ENCODE results near the gene GPX5. TPM values are rescaled to one million over a fixed set of nuclear protein-coding genes. Genes with fewer than 3 reads are reported as not detected.
A peak's percentile ranks its signal among the peaks of the same experiment; 100 is the strongest.

GPX5 gene
- total and polyA plus RNA-seq, 2 experiments from 2014 or later = not detected

DNA sequence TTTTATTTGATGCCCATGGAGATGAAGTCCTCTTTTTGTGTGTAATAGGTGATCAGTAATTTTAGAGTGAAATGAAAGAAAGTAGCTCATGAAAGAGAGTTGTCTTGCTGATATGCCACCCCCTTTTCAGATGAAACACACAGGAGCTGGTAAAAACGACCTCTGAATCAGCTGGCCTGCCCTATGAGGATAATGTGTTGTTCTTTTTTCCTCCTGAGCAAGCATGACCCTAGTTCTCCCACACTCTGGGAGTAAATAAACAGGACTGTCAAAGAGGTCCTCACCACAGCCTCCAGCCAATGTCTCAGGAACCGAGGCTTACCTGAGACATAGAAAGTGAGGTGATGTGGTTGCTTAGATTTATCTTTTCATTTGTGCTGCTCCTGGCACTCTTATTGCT lies 29.5 kb downstream of the GPX5 start:
- Histone ChIP-seq H3K27ac (peak overlapping the region; percentile 54), H3K9me2 (replicated peaks; ENCODE audit: insufficient read depth) (no peaks in the 10 kb centered on the region), H3K4me3 (no peak overlapping the region), H3K4me1 (ENCODE audit: insufficient read depth) (no peaks in the 10 kb centered on the region), H4K20me1 (ENCODE audit: insufficient read depth, poor library complexity, severe bottlenecking) (no peaks in the 10 kb centered on the region), H3K36me3 (replicated peaks; ENCODE audit: insufficient read depth, low read depth) (no peaks in the 10 kb centered on the region), H3K79me2 (no peaks in the 10 kb centered on the region), H2AFZ (no peak overlapping the region), H3K4me2 (no peak overlapping the region), H3K27me3 (peaks cover 5% of the 10 kb centered on the region), H3K9me3 (ENCODE audit: low read depth) (no peaks in the 10 kb centered on the region)
- TF ChIP-seq, protein P1, sequence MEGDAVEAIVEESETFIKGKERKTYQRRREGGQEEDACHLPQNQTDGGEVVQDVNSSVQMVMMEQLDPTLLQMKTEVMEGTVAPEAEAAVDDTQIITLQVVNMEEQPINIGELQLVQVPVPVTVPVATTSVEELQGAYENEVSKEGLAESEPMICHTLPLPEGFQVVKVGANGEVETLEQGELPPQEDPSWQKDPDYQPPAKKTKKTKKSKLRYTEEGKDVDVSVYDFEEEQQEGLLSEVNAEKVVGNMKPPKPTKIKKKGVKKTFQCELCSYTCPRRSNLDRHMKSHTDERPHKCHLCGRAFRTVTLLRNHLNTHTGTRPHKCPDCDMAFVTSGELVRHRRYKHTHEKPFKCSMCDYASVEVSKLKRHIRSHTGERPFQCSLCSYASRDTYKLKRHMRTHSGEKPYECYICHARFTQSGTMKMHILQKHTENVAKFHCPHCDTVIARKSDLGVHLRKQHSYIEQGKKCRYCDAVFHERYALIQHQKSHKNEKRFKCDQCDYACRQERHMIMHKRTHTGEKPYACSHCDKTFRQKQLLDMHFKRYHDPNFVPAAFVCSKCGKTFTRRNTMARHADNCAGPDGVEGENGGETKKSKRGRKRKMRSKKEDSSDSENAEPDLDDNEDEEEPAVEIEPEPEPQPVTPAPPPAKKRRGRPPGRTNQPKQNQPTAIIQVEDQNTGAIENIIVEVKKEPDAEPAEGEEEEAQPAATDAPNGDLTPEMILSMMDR (IDR thresholded peaks at IDR 0.05; ENCODE audit: poor library complexity) = no peak
- TF ChIP-seq EZH2phosphoT487 (IDR thresholded peaks at IDR 0.05; ENCODE audit: low read depth, severe bottlenecking, unreplicated experiment) = no peak
- TF ChIP-seq EZH2 (IDR thresholded peaks at IDR 0.05; ENCODE audit: borderline replicate concordance) = no peak
- WGBS (ENCODE audit: low lambda C conversion rate, missing lambda C conversion rate) = 53% methylated on average over 2 of the region's 2 CpGs
- no peak for DNase-seq (ENCODE audit: low spot score)

DNA sequence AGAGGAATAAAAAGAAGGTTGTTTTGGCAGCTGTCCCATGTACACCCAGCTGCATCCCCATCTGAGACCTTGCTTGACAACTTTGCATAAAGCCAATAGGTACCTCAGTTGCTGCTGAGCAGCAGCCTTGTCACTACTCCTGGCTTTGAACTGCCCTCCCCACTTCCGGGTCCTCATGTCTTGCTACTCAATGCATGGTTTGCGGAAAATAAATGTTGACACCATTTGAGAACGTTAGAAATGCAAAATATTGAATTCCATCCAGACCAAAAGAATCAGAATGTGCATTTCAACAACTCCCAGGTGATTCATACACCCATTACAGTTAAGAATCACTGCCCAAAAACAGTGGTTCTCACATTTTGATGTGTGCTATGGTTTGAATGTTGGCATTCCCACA lies 32.9 kb downstream of the GPX5 start:
- H3K9me2 ChIP-seq (replicated peaks; ENCODE audit: insufficient read depth) = no peaks in the 10 kb centered on the region
- TF ChIP-seq EZH2phosphoT487 (IDR thresholded peaks at IDR 0.05; ENCODE audit: low read depth, severe bottlenecking, unreplicated experiment) = no peak
- TF ChIP-seq, protein P1 (IDR thresholded peaks at IDR 0.05; ENCODE audit: poor library complexity) = no peak
- TF ChIP-seq EZH2 (IDR thresholded peaks at IDR 0.05; ENCODE audit: borderline replicate concordance) = no peak
- DNase-seq (ENCODE audit: low spot score) = no peak
- WGBS (ENCODE audit: low lambda C conversion rate, missing lambda C conversion rate) = 72% methylated on average over 3 of the region's 3 CpGs
- H3K9me3 ChIP-seq (ENCODE audit: low read depth) = no peaks in the 10 kb centered on the region
- H3K4me2 ChIP-seq = no peak overlapping the region
- no peak overlapping the region for H3K4me3 ChIP-seq
- H2AFZ ChIP-seq = no peak overlapping the region
- no peaks in the 10 kb centered on the region for H3K79me2 ChIP-seq
- H3K27me3 ChIP-seq = peaks cover 9% of the 10 kb centered on the region
- H4K20me1 ChIP-seq (ENCODE audit: insufficient read depth, poor library complexity, severe bottlenecking) = no peaks in the 10 kb centered on the region
- H3K36me3 ChIP-seq (replicated peaks; ENCODE audit: insufficient read depth, low read depth) = no peaks in the 10 kb centered on the region
- no peaks in the 10 kb centered on the region for H3K4me1 ChIP-seq (ENCODE audit: insufficient read depth)
- no peak overlapping the region for H3K27ac ChIP-seq

DNA sequence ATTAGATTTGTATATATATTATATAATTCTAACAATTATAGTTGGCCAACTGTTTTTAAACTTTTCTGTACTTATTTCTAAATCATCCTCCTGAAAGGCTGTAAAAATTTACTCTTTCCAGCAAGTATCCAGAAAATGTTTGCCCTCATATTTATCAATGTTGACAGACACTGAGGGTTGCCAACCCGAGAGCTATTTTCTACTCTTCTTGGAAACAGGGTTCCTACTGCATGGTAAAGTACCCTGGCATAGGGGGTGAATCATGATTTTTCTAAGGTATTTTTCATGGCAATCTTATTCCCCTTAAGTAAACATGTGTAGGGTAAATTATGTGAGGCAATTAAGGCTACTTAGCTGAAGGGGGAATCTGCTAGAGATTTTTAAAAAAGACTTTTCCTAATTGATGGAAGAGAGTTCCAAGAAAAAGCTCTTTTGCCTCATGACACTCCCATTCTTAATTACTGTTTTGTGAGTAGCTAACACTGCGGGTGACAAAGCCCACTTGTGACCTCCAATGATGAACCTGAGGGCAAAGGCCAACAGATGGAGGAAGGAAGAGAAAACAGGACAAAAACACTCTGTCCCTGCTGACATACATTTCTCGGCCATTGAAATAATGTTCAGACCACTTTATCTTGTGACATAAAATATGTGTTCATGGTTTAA lies 37.9 kb downstream of the GPX5 start:
- H3K36me3 ChIP-seq (replicated peaks; ENCODE audit: insufficient read depth, low read depth) = no peaks in the 10 kb centered on the region
- no peak overlapping the region for H2AFZ ChIP-seq
- H3K9me3 ChIP-seq (ENCODE audit: low read depth) = no peaks in the 10 kb centered on the region
- no peak overlapping the region for H3K4me2 ChIP-seq
- no peaks in the 10 kb centered on the region for H3K9me2 ChIP-seq (replicated peaks; ENCODE audit: insufficient read depth)
- no peaks in the 10 kb centered on the region for H4K20me1 ChIP-seq (ENCODE audit: insufficient read depth, poor library complexity, severe bottlenecking)
- no peaks in the 10 kb centered on the region for H3K79me2 ChIP-seq
- no peak overlapping the region for H3K4me3 ChIP-seq
- TF ChIP-seq, protein P1 (IDR thresholded peaks at IDR 0.05; ENCODE audit: poor library complexity) = no peak
- TF ChIP-seq EZH2 (IDR thresholded peaks at IDR 0.05; ENCODE audit: borderline replicate concordance) = no peak
- peaks cover 9% of the 10 kb centered on the region for H3K27me3 ChIP-seq
- H3K27ac ChIP-seq = no peak overlapping the region
- 45% methylated on average over 3 of the region's 3 CpGs for WGBS (ENCODE audit: low lambda C conversion rate, missing lambda C conversion rate)
- no peaks in the 10 kb centered on the region for H3K4me1 ChIP-seq (ENCODE audit: insufficient read depth)
- DNase-seq (ENCODE audit: low spot score) = no peak
